ENCODE data around the gene OSGEPL1.

DNA sequence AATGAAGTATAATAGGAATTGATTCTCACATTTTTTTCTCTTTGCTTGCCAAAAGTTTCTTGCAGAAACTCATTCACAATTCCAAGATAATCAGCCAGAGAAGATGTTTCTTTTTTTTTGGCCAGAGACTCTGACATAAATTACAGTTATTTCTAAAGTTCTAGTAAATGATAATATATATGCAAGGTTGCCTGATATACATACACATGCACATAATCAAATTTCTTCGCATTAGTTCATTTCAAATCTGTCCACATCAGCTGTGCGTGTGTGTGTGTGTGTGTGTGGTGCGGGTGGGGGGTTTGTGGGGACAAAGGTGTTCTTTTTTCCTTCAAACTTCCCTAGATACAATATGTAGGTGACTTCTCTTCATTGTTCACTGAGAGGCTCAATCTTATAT, 33.2 kb downstream of the OSGEPL1 start:
- TF ChIP-seq EZH2 (IDR thresholded peaks at IDR 0.05; ENCODE audit: insufficient read depth, poor library complexity, severe bottlenecking), result no peak
- no peak for TF ChIP-seq EZH2phosphoT487 (IDR thresholded peaks at IDR 0.05; ENCODE audit: insufficient read depth, low read depth)
